DND-41 (cell line): ENCODE measurements around the gene BMP8B.

Experiments
- ATAC-seq: fragments of 200-7000 bp; cut with Tn5 transposase; 3 replicates; pipeline ENCODE4 v1.9.1; 2021; ENCODE audit warnings: low read depth; ENCODE audit not compliant: insufficient read depth
- DNase-seq: peaks from one replicate; pipeline ENCODE4 v3.0.0-alpha.2; 2020
- H2AFZ ChIP-seq: 2 replicates; pipeline ENCODE4 v1.6.0; 2012; ENCODE audit warnings: low read depth, low read length
- H3K27ac ChIP-seq: 2 replicates; pipeline ENCODE4 v1.5.1; 2012; ENCODE audit warnings: low read length, inconsistent platforms
- H3K27me3 ChIP-seq: fragments of 200-600 bp; sonication (generic); 2 replicates; pipeline ENCODE4 v1.6.0; 2012; ENCODE audit warnings: low read length, mild to moderate bottlenecking, inconsistent platforms; ENCODE audit not compliant: insufficient read depth, poor library complexity
- H3K36me3 ChIP-seq: 2 replicates; pipeline ENCODE4 v1.5.1; 2012; ENCODE audit warnings: low read length, inconsistent platforms; ENCODE audit not compliant: insufficient read depth
- H3K4me1 ChIP-seq: 2 replicates; pipeline ENCODE4 v1.5.1; 2012; ENCODE audit warnings: mild to moderate bottlenecking, low read length; ENCODE audit not compliant: insufficient read depth
- H3K4me2 ChIP-seq: 2 replicates; pipeline ENCODE4 v1.6.0; 2012; ENCODE audit warnings: mild to moderate bottlenecking, moderate library complexity, low read length, inconsistent platforms; ENCODE audit not compliant: insufficient read depth
- H3K4me3 ChIP-seq, 2 experiments: fragments of 200-600 bp in 1 of 2; shearing (Covaris generic) in 1 of 2; 2 replicates each; pipeline ENCODE4 v1.5.1; 2012 to 2016; ENCODE audit warnings: inconsistent platforms in 2 of 2, low read length in 2 of 2, mild to moderate bottlenecking in 2 of 2, low read depth in 1 of 2, moderate library complexity in 1 of 2
- H3K79me2 ChIP-seq: 2 replicates; pipeline ENCODE4 v1.6.0; 2012; ENCODE audit warnings: low read length, inconsistent platforms; ENCODE audit not compliant: insufficient read depth
- H3K9ac ChIP-seq: 2 replicates; pipeline ENCODE4 v1.6.0; 2012; ENCODE audit warnings: low read depth, mild to moderate bottlenecking, inconsistent platforms, low read length, moderate library complexity
- H3K9me3 ChIP-seq: 2 replicates; pipeline ENCODE4 v1.5.1; 2012; ENCODE audit warnings: low read length, moderate library complexity, mild to moderate bottlenecking, inconsistent platforms; ENCODE audit not compliant: insufficient read depth, severe bottlenecking
- H4K20me1 ChIP-seq: 2 replicates; pipeline ENCODE4 v1.6.0; 2012; ENCODE audit warnings: low read length; ENCODE audit not compliant: insufficient read depth
- CTCF ChIP-seq: IDR thresholded peaks from 2 replicates; pipeline ENCODE4 v1.5.1; 2012; ENCODE audit warnings: borderline replicate concordance, low read length, moderate library complexity, mild to moderate bottlenecking; ENCODE audit not compliant: poor library complexity, severe bottlenecking; ENCODE audit errors: extremely low read depth
- EZH2 ChIP-seq: IDR thresholded peaks from 3 replicates; pipeline ENCODE4 v1.6.1; 2012; ENCODE audit warnings: borderline replicate concordance, low read depth, mild to moderate bottlenecking, moderate library complexity, low read length, inconsistent platforms; ENCODE audit not compliant: severe bottlenecking

Gene BMP8B

GRCh38 chr1:39727221-39727931 is 61.3 kb downstream of the BMP8B start:
- peaks cover 44% of the 10 kb centered on the region for H3K27me3 ChIP-seq
- no peak overlapping the region for H2AFZ ChIP-seq
- H3K4me1 ChIP-seq: no peaks in the 10 kb centered on the region
- H4K20me1 ChIP-seq: no peaks in the 10 kb centered on the region
- H3K4me2 ChIP-seq: no peak overlapping the region
- no peak overlapping the region for H3K4me3 ChIP-seq
- TF ChIP-seq EZH2: no peak
- TF ChIP-seq CTCF: no peak
- ATAC-seq (no peak), DNase-seq (no peak)
- H3K9me3 ChIP-seq: no peaks in the 10 kb centered on the region
- no peak overlapping the region for H3K9ac ChIP-seq
- no peaks in the 10 kb centered on the region for H3K36me3 ChIP-seq
- H3K79me2 ChIP-seq: no peaks in the 10 kb centered on the region
- H3K27ac ChIP-seq: no peak overlapping the region

GRCh38 chr1:39726600-39726999 is 62.1 kb downstream of the BMP8B start:
- Histone ChIP-seq H3K27ac (no peak overlapping the region), H3K9me3 (no peaks in the 10 kb centered on the region), H3K79me2 (no peaks in the 10 kb centered on the region), H3K9ac (no peak overlapping the region), H2AFZ (no peak overlapping the region), H4K20me1 (no peaks in the 10 kb centered on the region; the same call in 1 of the 2 replicates), H3K36me3 (no peaks in the 10 kb centered on the region), H3K4me3 (no peak overlapping the region), H3K4me1 (no peaks in the 10 kb centered on the region), H3K4me2 (no peak overlapping the region), H3K27me3 (peaks cover 45% of the 10 kb centered on the region)
- ATAC-seq: no peak
- TF ChIP-seq CTCF: no peak
- no peak for TF ChIP-seq EZH2
- no peak for DNase-seq

GRCh38 chr1:39722495-39722894 is 66.2 kb downstream of the BMP8B start:
- H3K9me3 ChIP-seq: no peaks in the 10 kb centered on the region
- DNase-seq (no peak), ATAC-seq (no peak)
- no peaks in the 10 kb centered on the region for H3K79me2 ChIP-seq
- no peak overlapping the region for H3K4me3 ChIP-seq
- no peak overlapping the region for H2AFZ ChIP-seq
- H3K4me1 ChIP-seq: no peaks in the 10 kb centered on the region
- H3K27ac ChIP-seq: no peak overlapping the region
- no peak overlapping the region for H3K4me2 ChIP-seq
- H4K20me1 ChIP-seq: no peaks in the 10 kb centered on the region; the same call in 1 of the 2 replicates
- no peaks in the 10 kb centered on the region for H3K36me3 ChIP-seq
- H3K27me3 ChIP-seq: peaks cover 28% of the 10 kb centered on the region
- no peak overlapping the region for H3K9ac ChIP-seq
- TF ChIP-seq CTCF (no peak), EZH2 (no peak)

- H3K27ac ChIP-seq: no peak overlapping the region
- H3K9me3 ChIP-seq: no peaks in the 10 kb centered on the region
- H3K9ac ChIP-seq: no peak overlapping the region
- H3K36me3 ChIP-seq: no peaks in the 10 kb centered on the region
- no peak for DNase-seq
- H3K4me2 ChIP-seq: no peak overlapping the region
- TF ChIP-seq CTCF: no peak
- TF ChIP-seq EZH2: no peak
- no peak overlapping the region for H2AFZ ChIP-seq
- H3K79me2 ChIP-seq: no peaks in the 10 kb centered on the region
- H3K27me3 ChIP-seq: peaks cover 25% of the 10 kb centered on the region
- H3K4me3 ChIP-seq: no peak overlapping the region
- no peaks in the 10 kb centered on the region; the same call in 1 of the 2 replicates for H4K20me1 ChIP-seq
- no peak for ATAC-seq
- no peaks in the 10 kb centered on the region for H3K4me1 ChIP-seq
Observed at GRCh38 chr1:39721664-39722063, 67.0 kb downstream of the BMP8B start.
